Measurements from ENCODE around the gene EGFL8.
"Not testable (repeated sequence)": the region's sequence is repeated elsewhere in the genome, so short reads cannot be mapped to it uniquely, and the experiment has no call there.

EGFL8 gene

DNA sequence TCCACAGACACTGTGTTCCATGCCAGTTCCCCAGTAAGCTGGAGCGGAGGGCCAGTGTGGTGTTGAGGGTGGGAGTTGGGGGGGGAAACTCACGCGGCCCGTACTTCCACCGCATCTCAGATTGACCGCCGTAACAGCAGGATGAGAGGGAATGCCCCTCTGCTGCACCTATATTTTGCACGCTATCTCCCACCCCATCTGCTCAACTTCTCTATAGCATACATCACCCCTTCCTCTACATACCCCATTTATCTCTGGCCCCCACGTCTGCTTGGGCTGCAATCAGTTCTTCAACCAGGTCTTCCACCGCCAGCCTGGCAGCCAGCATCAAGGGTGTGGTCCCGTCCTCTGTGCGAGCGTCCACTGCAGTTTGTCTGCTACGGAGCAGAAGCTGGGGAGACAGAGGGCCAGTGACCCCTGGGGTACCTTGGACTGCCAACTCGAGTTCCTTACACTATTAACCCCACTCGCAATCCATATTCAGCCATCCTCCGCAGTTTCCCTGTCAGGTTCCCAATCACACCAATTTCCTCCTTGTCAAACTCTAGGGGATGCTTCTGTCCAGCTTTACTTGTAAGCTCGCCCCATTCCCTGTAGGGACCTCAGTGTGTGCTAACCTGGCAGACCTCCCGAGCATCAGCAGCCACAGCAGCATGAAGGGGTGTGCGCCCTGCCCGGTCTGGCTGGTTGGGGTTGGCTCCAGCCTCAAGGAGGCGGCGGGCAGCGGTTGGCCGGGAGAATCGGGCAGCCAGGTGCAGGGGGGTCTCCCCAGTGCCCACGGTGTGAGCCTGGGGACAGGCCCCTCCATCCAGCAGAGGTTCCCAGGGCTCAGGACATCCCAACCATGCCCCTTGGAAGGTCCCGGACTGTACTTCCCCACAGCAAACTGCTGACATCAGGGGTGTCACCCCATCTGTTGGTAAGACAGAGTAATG, 32.6 kb downstream of the EGFL8 start:
- no peak for DNase-seq (ENCODE audit: low read depth)

DNA sequence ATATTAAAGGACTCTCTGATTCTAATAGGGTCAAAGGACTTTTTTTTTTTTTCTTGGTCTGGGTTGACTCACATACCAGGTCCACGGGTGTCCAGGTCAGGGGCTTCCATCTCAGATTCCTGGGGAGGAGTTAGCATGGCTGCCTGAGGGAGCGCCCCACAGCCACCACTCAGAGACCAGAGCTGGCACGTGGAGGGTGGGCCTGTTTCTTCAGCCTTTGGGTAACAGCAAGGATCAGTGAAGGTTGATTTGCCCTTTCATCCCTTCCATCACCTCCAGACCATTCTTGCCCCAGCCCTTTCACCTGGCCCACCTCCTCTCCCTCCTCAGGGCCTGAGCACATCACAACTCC, 33.9 kb downstream of the EGFL8 start:
- DNase-seq (ENCODE audit: low read depth), result no peak

DNA sequence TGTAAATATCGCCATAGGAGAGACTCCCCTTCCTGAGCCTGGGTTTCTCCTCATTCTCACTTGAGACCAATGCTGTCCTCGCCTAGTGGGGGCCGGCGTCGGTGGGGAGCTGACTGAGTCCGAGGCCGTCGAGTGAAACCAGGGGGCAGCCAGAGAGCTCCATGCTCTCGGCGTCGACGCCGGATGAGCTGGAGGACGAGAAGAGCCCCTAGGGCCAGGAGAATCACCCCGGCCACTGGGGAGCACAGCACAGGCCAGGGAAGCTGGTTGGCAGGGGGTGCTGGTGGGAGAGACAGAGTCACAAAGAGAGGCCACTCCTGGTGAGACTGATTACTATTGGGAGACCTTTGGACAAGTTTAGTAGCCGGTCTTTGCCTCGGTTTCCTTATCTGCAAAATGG, 34.5 kb downstream of the EGFL8 start:
- no peak for DNase-seq (ENCODE audit: low read depth)

DNA sequence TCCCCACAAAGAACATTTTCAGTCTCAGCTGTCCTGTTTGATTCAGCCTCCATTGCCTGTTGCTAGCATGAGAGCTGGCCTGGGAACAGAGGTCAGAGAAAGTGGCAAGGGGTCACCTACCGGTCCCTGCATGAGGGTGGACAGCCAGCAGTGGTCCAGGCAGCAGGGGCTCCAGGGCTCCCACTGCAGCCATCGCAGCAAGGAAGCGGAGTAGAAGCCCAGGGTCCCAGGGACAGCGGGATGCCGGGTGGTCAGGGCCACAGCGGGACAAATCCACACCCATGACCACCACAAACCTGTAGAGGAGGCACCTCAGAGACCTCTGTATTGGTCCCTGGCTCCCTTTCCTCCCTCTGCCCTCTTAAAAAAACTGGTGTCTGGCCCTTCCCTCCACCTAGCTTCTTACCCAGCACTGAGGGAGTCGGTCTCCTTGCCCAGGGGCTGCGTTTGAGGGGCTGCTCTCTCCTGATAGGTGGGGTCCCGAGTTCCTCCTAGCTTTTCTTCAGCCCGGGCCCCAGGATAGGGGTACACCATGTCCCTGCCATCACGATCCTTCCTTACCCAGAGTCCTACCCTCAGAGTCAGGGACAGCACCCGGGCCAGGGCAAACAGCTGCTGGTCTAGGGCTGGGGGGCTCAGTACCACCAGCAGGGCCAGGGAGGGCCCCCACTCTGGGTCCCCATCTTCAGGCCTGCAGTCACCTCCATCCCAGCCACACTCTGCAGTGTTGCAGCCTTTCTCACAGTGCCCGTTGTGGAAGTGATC, 36.5 kb downstream of the EGFL8 start:
- no peak for DNase-seq (ENCODE audit: low read depth)

DNA sequence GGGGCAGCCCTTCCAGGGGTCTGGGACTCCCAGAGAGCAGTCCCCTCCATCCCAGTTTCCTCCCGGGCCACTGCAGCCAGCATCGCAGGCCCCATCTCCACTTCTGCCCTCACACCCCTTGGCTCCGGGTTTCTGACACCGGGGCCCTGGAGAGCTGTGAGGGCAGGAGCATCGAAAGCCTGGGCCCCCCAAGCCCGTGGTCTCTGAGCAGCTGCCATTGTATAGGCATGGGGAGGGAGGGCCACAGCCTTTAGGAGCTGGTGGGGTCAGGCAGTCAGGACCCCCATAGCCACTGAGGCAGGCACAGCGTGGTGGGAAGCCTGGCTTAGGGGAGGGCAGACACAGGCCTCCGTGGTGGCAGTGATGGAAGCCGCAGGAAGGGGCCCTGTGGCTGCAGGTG, 37.8 kb downstream of the EGFL8 start:
- DNase-seq (ENCODE audit: low read depth), result no peak

DNA sequence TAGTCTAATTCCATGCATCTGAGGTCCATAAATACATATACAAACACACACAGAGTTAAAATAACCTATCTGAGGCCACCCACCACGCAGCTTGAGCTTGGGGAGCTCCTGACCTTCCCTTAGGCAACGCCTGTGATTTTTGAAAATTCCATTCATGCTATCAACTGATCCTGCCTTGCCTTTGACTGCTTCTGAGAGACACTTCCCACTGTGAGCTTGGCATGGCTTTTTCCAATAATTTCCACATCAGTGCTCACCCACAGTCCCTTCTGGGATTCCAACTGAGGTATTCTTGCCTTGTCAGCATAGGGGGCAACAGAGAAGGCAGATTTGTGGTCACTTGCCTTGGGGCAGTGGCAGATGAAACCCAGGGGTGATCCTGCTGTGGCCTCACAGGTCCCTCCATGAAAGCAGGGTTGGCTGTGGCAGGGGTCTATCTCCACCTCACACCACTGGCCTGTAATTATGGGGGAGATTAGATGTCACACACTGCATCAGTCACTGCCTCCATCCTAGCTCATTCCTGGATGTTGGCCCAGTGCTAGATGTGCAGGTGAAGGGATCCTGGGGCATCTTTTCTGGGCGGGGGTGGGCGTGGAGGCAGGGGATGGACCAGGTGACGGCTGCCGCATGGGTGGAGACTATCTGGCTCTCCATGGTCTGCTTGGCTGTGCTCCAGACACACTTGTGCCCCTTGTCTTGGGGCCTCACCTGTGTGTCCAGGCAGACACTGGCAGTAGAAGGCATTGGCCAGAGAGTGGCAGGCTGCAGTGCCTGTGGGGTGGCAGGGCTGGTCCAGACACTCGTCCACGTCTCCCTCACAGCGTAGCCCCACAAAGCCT, 39.3 kb downstream of the EGFL8 start:
- no peak for DNase-seq (ENCODE audit: low read depth)

DNA sequence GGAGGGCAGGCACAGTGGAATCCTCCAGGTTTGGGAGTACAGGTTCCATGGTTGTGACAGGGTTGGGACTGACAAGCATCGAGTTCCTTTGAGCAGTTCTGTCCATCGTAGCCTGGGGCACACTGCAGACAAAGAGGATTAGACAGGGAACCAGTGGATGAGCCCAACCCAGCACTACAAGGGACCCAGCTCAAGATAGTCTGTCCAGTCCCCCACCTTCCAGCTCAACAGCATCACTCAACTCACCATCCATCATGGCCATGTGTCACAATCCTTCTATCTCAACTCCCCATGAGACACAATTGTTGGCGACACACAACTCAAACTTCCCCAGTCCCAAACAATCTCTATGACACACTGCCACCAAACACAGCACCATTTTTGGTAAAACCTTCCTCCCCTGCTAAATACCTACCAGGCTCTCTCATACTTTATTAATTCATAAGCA, 39.9 kb downstream of the EGFL8 start:
- no peak for DNase-seq (ENCODE audit: low read depth)

DNA sequence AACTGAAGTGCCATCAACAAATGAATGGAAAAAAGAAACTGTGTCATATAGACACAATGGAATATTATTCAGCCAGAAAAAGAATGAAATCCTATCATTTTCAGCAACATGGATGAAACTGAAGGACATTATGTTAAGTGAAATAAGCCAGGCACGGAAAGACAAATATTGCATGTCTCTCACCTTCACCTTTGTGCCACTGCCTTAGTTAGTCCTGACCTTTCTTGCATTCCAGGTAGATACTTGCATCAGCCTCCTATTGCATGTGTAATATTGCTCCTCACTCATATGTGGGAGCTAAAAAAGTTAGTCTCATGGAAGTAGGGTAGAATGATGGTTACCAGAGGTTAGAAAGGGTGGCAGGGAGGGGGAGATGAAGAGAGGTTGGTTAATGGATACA, 44.6 kb downstream of the EGFL8 start:
- no peak for DNase-seq (ENCODE audit: low read depth)

DNA sequence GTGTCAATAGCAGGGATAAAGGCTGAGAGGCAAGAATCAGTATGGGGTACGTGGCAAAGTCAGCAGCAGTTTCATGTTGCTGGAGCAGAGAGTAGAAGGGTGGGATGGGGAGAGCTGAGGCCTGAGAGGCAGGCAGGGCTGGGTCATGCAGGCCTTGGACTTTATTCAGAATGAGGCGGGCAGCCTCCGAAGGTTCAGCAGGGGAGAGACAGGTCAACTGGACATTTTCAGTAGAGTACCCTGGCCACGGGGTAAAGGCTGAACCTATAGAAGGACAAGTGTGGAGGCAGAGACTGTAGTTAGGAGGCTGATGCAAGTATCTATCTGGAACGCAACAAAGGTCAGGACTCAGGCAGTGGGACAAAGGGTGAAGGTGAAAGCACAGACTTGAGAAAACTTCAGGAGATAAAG, 45.8 kb downstream of the EGFL8 start:
- no peak for DNase-seq (ENCODE audit: low read depth)

DNA sequence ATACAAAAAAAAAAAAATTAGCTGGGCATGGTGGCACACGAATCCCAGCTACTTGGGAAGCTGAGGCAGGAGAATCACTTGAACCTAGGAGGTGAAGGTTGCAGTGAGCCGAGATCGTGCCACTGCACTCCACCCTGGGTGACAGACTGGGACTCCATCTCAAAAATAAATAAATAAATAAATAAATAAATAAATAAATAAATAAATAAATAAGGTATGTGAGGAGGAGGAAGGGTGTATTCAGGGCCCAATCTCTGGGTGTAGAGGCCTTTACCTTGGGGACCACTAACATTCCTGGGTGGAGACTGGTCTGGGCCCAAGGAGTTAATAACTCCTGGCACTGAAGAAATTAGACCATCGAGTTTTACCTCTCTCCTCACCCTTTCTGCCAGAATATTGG, 47.0 kb downstream of the EGFL8 start:
- DNase-seq (ENCODE audit: low read depth), result not testable (repeated sequence)

DNA sequence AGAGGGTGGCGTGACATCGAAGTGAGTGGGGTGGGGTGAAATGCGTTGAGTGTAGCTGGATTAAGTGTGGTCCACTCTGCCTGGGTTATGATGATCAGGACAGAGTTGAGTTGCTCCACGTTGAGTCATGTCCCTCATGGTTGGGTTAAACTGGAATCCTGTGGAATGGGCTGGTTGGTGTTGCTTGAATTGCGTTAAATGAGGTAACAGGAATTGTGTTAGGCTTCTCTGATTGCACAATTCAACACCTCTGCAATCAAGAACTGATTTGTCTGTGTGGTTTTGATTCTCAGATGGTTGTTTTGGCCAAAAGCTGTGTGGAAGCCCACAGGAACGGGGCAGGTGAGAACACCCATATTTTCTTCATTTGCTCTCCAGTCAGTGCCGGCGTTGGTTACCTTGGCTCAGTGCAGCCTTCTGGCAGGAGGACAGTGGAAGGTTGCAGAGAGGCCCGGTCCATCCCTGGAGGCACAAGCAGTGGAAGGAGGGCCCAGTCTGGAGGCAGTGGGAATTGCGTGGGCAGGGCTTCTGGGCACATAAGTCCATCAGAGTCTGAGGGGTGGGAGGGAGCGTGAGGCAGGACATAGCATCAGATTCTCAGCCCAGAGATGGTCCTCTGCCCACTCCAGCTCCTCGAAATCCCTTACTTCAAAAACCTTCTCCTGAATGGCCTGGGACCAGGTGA, 47.8 kb downstream of the EGFL8 start:
- DNase-seq (ENCODE audit: low read depth), result no peak

DNA sequence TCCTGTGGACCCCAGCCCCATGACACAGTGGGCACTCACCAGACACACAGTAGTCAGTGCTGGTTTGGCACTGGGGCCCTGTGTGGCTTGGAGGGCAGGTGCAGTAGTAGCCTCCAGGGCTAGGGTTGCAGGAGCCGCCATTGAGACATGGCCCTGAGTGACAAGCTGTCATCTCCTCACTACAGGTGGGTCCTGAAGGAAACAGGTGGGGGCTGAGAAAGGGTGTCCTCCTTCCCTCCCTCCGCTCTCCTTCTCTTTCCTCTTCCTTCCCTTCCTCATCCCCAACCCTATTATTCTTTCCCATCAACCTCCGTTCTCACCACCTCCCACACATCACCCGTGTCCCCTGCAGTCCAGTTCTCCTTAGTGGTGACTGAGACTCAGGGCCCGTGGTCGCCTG, 49.3 kb downstream of the EGFL8 start:
- DNase-seq (ENCODE audit: low read depth), result no peak

DNA sequence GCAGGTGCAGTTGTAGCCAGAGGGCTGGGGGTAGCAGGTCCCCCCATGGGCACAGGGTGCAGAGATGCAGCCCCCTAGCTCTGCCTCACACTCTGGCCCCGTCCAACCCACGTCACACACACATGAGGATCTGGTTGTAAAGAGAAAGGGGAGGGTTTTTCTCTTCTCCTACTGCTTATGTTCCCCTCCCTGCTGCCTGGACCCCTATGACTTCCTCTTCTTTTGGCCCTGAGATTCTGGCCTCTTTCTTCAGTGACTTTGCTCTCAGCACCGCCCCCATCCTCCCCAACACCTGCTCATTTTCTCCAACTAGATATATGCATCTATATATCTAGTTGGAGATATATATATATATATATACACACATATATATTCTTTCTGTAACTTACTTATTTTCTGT, 49.7 kb downstream of the EGFL8 start:
- no peak for DNase-seq (ENCODE audit: low read depth)

DNA sequence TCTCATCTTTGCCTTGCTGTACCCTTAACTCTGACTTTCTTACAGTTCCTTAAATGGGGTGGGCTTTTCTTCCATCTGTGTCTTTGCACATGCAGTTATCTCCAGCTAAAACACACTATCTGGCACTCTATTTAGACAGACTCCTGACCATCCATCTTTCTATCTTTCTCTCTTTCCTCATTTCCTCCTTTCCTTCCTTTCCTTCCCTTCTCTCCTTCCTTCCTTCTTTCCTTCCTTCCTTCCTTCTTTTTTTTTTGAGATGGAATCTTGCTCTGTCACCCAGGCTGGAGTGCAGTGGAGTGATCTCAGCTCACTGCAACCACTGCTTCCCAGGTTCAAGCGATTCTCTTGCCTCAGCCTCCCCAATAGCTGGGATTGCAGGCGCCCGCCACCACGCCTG, 51.2 kb downstream of the EGFL8 start:
- no peak for DNase-seq (ENCODE audit: low read depth)

DNA sequence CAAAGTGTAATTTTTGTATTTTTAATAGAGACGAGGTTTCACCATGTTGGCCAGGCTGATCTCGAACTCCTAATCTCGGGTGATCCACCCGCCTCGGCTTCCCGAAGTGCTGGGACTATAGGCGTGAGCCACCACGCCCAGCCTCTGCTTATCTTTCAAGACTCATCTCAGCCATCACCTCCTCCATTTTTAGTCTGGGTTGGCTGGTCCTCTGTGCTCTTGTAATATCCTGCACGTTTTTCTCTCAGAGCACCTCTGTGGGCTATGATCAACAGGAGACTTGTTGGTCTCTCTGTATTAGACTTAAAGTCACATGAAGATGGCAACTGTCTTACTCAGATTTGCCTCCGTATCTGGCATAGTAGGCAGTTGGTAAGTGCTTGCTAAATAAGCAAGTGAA, 51.9 kb downstream of the EGFL8 start:
- no peak for DNase-seq (ENCODE audit: low read depth)

DNA sequence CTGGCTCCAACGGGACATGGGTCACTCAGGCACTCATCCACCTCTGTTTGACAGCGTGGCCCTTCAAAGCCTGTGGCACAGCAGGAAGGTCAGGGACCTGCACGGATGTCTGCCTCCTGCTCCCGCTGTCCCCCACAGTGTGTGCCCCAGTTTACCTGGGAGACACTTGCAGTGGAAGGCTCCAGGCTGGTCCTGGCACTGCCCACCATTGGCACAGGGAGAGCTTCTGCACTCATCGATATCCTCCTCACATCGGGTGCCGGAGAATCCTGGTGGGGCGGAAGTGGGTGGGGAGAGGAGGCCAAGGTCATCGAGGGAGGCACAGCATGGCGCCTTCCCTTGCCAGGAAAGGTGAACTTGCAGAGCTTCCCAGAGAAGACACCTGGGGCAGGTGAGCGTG, 52.6 kb downstream of the EGFL8 start:
- no peak for DNase-seq (ENCODE audit: low read depth)
